GM12873 (cell line): ENCODE data around the gene CTNNA3.

Experiments used
- TF ChIP-seq, protein P1 (sequence below): IDR thresholded peaks from 2 replicates; pipeline ENCODE4 v1.5.1; 2012; ENCODE audit warnings: low read depth, mild to moderate bottlenecking, moderate library complexity, low read length, control low read depth; ENCODE audit not compliant: insufficient read depth; ENCODE audit errors: missing control alignments

CTNNA3 gene

DNA sequence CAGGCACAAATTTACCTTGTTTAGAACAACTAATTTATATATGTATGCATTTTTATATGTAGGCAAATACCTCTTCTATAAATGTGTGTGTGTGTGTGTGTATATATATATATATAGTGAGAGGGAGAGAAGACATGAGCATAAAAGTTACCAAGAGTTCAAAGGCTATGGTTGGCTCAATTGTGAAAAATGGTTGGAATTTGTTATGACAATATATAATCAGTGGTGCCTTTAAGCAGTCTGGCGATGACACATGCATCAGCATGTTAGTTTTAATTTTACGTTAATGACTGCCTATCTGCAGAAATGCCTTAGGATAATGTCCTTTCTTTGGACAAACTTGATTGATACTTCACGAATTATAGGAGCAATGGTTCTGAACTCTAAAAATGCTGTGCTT is 1750.9 kb downstream of the CTNNA3 start:
- TF ChIP-seq, protein P1, sequence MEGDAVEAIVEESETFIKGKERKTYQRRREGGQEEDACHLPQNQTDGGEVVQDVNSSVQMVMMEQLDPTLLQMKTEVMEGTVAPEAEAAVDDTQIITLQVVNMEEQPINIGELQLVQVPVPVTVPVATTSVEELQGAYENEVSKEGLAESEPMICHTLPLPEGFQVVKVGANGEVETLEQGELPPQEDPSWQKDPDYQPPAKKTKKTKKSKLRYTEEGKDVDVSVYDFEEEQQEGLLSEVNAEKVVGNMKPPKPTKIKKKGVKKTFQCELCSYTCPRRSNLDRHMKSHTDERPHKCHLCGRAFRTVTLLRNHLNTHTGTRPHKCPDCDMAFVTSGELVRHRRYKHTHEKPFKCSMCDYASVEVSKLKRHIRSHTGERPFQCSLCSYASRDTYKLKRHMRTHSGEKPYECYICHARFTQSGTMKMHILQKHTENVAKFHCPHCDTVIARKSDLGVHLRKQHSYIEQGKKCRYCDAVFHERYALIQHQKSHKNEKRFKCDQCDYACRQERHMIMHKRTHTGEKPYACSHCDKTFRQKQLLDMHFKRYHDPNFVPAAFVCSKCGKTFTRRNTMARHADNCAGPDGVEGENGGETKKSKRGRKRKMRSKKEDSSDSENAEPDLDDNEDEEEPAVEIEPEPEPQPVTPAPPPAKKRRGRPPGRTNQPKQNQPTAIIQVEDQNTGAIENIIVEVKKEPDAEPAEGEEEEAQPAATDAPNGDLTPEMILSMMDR: no peak

DNA sequence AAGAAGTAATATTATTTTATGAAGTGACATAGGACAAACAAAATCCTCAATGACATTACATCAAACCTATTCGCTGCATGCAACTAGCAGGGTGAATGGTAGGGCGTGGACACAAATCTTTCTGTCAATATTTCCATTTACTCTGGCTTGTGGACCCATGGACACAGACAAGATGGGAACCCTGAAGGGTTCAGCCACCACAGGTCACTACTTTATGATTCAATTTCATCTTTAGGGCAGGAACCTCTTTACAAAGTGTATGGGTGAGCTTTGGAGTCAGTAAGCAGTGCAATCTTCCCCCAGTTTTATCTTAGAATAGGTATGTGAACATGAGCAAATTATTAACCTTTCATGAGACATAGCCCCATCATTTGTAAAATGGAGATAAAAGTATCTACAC is 1752.5 kb downstream of the CTNNA3 start:
- TF ChIP-seq, protein P1: no peak

DNA sequence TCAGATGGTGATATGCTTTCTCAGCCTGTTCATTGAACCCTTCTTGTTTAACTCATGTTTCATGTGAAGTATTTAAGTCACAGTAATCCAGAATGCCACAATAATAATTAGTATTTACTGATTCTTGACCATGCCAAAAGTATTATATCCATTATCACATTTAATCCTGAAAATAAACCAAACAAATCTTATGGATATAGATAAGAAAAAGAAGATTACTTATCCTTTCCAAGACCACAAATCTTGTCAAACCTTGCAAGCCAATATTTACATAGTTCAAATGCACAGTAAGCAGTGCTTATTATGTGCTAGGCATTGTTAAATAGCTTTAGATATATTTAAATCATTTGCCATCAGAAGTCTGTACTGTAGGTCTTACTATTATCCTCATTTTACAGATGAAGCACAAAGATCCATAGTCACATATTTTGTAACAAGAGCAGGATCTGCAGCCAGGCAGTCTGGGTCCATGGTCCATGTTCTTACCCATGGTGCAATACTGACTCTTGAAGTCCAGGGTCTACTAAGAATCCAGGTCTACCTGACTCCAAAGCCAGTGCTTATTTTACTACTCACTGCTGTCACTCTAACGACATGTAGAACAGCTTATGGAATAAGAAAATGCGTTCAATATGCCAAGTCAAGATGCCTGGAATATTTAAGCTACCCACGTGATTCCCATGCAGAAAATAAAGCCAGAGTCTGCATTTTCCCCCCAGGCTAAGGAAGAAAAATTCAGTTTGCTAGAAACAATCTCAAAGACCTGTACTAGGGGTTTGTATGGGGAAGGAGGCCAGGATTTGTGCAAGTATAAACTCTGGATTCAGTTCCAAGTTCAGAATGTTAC is 1755.0 kb downstream of the CTNNA3 start:
- TF ChIP-seq, protein P1: no peak

DNA sequence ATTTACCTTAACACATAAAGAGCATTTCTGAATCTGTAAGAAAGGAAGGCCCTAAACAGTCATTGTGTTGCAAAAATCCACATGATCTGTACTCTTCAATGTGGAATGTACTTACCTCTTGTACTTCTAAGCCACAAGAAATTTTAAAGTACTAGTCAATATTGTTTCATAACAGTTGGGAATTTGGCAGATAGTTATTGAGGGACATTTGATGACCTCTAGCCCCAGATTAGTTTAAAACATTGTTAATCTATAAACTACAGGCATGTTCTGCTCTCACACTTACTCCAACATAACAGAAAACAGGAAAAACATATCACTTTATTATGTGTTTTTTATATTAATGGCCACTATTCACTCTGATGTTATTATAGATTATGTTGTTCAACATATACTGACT is 1755.9 kb downstream of the CTNNA3 start:
- TF ChIP-seq, protein P1: no peak

DNA sequence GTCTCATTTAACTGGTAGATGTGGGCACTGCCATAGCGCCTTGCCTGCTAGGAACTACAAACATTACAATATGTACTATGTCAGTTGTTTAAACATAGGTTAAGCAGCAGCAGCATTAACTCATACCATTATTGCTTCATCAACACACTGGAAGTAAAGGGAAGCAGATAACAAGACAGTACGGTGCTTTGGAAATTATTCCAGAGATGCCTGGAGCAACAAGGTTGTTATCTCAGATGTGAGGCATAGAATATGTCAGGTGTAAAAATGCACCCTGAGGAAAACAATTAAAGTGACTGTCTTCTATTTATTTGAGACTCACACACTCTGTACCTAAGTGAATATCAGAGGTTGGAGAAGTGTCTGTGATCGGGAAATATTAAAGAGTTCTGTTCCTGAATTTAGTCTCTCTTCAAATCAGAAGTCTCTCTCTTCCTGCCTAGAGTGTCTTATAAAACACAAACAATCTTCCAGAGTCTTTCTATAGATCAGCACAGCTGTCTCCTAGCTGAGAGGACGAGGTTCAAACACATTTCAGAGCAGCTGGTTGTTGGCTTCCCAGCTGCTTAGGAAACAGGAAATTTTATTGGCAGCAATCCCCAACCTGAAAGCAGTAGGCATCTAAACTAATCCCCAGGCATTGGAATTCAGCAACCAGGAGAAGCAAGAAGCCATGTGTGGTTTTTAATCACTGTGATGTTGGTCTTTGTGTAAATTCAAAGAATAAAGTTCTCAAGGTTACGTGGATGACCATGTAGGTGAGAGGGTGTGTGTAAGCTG is 1764.5 kb downstream of the CTNNA3 start:
- TF ChIP-seq, protein P1: no peak

DNA sequence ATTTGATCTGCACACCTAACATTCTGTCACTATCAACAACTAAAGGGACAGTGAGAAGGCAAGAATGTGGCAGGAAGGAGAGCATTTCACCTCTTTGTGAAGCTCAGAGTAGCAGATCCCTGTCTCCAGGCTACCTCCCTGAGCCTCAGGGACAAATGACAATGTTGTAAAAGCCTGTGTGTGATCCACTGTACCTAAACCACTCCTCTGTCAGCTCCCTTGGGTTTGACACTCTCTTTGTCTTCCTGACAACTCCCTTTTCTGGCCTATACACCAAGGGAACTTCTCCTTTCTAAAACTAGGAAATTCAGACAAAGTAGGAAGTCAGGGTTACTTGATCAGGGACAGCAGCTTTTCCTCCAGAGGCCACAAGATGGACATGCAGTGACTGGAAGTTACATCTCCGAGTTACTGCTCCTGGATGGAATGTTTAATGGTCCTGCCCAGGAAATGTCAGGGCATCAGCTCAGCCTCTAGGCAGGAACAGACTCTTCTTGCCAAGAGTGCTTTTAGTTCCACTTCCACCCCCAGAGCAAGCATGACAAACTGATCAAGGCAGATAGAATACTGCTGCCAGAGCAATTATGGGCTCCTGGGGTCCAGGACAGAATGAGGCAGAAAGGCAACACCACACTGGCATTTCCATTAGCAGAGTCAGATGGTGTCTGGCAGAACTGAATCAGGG is 1784.7 kb downstream of the CTNNA3 start:
- TF ChIP-seq, protein P1: no peak

DNA sequence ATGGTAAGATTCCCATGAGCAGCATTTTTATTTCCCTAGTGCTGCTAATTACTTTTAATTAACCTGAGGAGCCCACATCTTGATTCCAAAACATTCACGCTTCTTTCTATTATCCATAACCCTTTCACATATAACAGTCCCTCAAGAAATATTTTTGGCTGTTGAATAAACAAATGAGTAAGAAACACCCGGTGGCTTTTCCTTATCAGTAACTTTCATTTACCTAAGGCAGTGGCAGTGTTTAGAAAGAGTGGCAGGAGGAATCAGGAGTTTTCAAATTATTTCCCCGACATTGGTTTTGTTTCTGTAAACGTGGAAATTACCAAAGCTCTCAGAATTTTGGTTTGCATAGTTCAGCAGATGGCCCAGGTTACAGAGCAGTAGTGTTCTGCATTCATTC is 1785.8 kb downstream of the CTNNA3 start:
- TF ChIP-seq, protein P1: no peak
